K562 (cell line): Measurements from ENCODE around the gene BTAF1. TPM values are rescaled to one million over a fixed set of nuclear protein-coding genes. Genes with fewer than 3 reads are reported as not detected.
A peak's percentile ranks its signal among the peaks of the same experiment; 100 is the strongest.

Experiments
- NR2F6 ChIP-seq: fragments of 450-650 bp; formaldehyde crosslinking; IDR thresholded peaks from 2 replicates; pipeline ENCODE4 v1.4.0; 2020; ENCODE audit warnings: mild to moderate bottlenecking
- PCBP2 ChIP-seq: fragments of 200-400 bp; formaldehyde crosslinking; IDR thresholded peaks from 2 replicates; pipeline ENCODE4 v1.6.1; 2018; ENCODE audit warnings: low read length, low read depth, mild to moderate bottlenecking, moderate library complexity; ENCODE audit not compliant: poor library complexity, severe bottlenecking
- PHB2 ChIP-seq: fragments of 450-650 bp; IDR thresholded peaks from 2 replicates; pipeline ENCODE4 v1.6.1; 2017; ENCODE audit warnings: low read depth
- SIRT6 ChIP-seq: IDR thresholded peaks from one replicate; pipeline ENCODE4 v1.6.1; 2012; ENCODE audit warnings: low read depth, mild to moderate bottlenecking, control low read depth, inconsistent platforms, low read length, moderate library complexity
- SMARCE1 ChIP-seq: fragments of 450-650 bp; IDR thresholded peaks from 2 replicates; pipeline ENCODE4 v1.7.1; 2016; ENCODE audit warnings: mild to moderate bottlenecking
- ZNF316 ChIP-seq: fragments of 450-650 bp; IDR thresholded peaks from 2 replicates; pipeline ENCODE4 v1.6.1; 2016
- ZNF707 ChIP-seq: fragments of 250-450 bp; sonication (Bioruptor Pico); conservative IDR thresholded peaks from 2 replicates; pipeline ENCODE4 v1.8.0; 2022; ENCODE audit warnings: inconsistent platforms, mild to moderate bottlenecking, moderate library complexity
- polyA plus RNA-seq, 8 experiments: library from polyadenylated mRNA; depleted of rRNA in 4 of 8; stranded (reverse) in 5 of 8; unstranded in 3 of 8; fragments of >200 nt; fragmentation: Nextera tagmentation in 2 of 8; fragmentation: Illumina TruSeq in 1 of 8; extraction: Ambion mirVana in 2 of 8; extraction: Trizol in 1 of 8; gene quantifications; 2 replicates each; pipeline versions ENCODE4 v1.2.1 to v1.2.3, GENCODE V29; 2011 to 2014; ENCODE audit warnings: inconsistent platforms in 1 of 8, missing spikeins in 1 of 8
- total RNA-seq, 7 experiments: library from RNA; depleted of rRNA in 6 of 7; stranded (reverse); fragments of >200 nt in 6 of 7; fragmentation: Illumina TruSeq in 2 of 7; extraction: Trizol in 2 of 7; gene quantifications; 2 replicates each; pipeline versions ENCODE4 v1.2.1 to v1.2.3, GENCODE V29; 2011 to 2021; ENCODE audit warnings: low replicate concordance in 1 of 7
- TF ChIP-seq, protein P1 (sequence below), 2 experiments: fragments of 450-650 bp; IDR thresholded peaks; 2 replicates each; pipeline ENCODE4 v1.6.1; 2016
- TF ChIP-seq, protein P2 (sequence below): fragments of 450-650 bp; formaldehyde crosslinking; IDR thresholded peaks from 2 replicates; pipeline ENCODE4 v1.4.0; 2020; ENCODE audit warnings: mild to moderate bottlenecking, moderate library complexity
- TF ChIP-seq, protein P3 (sequence below): fragments of 250-450 bp; sonication (Bioruptor Pico); IDR thresholded peaks from 2 replicates; pipeline ENCODE4 v1.8.0; 2021; ENCODE audit warnings: moderate library complexity, mild to moderate bottlenecking, inconsistent platforms
- TF ChIP-seq, protein P4 (sequence below): IDR thresholded peaks from 2 replicates; pipeline ENCODE4 v1.6.1; 2012; ENCODE audit warnings: low read depth, low read length, improper control_type of control experiment, borderline replicate concordance

BTAF1 gene
- total and polyA plus RNA-seq, 9 of the 15 experiments (the other 6 are each of a cell fraction or from before 2014, with no cell fraction given): 6.6 to 70.7 (median 30.5) TPM

DNA sequence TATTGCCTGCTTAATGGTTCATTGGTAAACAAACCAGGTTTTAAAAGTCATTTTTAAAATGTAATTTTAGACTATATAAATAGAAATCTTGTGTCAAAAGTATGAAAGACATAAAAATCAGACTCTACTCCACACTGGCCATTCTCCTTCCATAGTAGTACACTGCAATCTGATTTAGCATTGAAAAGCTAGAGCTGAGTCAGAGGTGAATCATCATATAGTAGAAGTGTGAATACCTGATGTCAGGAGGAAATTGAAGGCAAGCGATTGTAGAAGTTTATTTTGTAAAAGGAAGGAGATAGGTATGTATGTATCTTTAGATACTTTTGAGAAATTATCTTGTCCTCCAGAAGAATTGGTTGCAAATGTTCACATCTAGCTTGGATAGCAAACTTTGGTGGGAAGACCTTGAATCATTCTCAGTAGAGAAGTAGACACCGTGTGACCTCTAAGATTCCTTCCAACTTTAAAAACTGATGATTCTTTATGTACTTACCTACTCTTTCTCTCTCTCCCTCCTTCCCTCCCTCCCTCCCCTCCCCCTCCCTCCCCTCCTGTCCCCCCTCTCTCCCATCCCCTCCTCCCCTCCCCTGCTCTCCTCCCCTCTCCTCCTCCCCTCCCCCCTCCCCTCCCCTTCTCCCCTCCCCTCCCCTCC, 88.1 kb downstream of the BTAF1 start (continued):
- TF ChIP-seq, protein P1, sequence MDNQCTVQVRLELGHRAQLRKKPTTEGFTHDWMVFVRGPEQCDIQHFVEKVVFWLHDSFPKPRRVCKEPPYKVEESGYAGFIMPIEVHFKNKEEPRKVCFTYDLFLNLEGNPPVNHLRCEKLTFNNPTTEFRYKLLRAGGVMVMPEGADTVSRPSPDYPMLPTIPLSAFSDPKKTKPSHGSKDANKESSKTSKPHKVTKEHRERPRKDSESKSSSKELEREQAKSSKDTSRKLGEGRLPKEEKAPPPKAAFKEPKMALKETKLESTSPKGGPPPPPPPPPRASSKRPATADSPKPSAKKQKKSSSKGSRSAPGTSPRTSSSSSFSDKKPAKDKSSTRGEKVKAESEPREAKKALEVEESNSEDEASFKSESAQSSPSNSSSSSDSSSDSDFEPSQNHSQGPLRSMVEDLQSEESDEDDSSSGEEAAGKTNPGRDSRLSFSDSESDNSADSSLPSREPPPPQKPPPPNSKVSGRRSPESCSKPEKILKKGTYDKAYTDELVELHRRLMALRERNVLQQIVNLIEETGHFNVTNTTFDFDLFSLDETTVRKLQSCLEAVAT (IDR thresholded peaks at IDR 0.05): no peak
- peak; percentile 33; the same call in 1 of the 2 replicates for TF ChIP-seq SMARCE1
- TF ChIP-seq ZNF316: 0 out of 2 replicates have a peak, but pooled peaks have one; percentile 40
- TF ChIP-seq, protein P2, sequence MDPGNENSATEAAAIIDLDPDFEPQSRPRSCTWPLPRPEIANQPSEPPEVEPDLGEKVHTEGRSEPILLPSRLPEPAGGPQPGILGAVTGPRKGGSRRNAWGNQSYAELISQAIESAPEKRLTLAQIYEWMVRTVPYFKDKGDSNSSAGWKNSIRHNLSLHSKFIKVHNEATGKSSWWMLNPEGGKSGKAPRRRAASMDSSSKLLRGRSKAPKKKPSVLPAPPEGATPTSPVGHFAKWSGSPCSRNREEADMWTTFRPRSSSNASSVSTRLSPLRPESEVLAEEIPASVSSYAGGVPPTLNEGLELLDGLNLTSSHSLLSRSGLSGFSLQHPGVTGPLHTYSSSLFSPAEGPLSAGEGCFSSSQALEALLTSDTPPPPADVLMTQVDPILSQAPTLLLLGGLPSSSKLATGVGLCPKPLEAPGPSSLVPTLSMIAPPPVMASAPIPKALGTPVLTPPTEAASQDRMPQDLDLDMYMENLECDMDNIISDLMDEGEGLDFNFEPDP (CRISPR knock-in tag): no peak
- peak; percentile 87 for TF ChIP-seq PCBP2
- no peak for TF ChIP-seq PHB2
- TF ChIP-seq, protein P3, sequence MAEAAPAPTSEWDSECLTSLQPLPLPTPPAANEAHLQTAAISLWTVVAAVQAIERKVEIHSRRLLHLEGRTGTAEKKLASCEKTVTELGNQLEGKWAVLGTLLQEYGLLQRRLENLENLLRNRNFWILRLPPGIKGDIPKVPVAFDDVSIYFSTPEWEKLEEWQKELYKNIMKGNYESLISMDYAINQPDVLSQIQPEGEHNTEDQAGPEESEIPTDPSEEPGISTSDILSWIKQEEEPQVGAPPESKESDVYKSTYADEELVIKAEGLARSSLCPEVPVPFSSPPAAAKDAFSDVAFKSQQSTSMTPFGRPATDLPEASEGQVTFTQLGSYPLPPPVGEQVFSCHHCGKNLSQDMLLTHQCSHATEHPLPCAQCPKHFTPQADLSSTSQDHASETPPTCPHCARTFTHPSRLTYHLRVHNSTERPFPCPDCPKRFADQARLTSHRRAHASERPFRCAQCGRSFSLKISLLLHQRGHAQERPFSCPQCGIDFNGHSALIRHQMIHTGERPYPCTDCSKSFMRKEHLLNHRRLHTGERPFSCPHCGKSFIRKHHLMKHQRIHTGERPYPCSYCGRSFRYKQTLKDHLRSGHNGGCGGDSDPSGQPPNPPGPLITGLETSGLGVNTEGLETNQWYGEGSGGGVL (CRISPR knock-in tag): no peak
- TF ChIP-seq ZNF707 (CRISPR knock-in tag): no peak
- TF ChIP-seq, protein P4, sequence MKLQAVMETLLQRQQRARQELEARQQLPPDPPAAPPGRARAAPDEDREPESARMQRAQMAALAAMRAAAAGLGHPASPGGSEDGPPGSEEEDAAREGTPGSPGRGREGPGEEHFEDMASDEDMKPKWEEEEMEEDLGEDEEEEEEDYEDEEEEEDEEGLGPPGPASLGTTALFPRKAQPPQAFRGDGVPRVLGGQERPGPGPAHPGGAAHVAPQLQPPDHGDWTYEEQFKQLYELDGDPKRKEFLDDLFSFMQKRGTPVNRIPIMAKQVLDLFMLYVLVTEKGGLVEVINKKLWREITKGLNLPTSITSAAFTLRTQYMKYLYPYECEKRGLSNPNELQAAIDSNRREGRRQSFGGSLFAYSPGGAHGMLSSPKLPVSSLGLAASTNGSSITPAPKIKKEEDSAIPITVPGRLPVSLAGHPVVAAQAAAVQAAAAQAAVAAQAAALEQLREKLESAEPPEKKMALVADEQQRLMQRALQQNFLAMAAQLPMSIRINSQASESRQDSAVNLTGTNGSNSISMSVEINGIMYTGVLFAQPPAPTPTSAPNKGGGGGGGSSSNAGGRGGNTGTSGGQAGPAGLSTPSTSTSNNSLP: 0 out of 2 replicates have a peak, but pooled peaks have one; percentile 27
- TF ChIP-seq SIRT6: no peak
- TF ChIP-seq NR2F6 (CRISPR knock-in tag): no peak
- TF ChIP-seq, all 486 proteins: peak for 18
